ENCODE results near the gene UGT1A1.
"Not testable (repeated sequence)": the region's sequence is repeated elsewhere in the genome, so short reads cannot be mapped to it uniquely, and the experiment has no call there.

The UGT1A1 gene

GRCh38 chr2:233747283-233747544 lies 12.9 kb upstream of the UGT1A1 start:
- Histone ChIP-seq H3K36me3 (ENCODE audit: control insufficient read depth in 4 of 4, insufficient read depth in 4 of 4, low read length in 3 of 4) (no peaks in the 10 kb centered on the region), H3K9me3 (ENCODE audit: control extremely low read depth in 1 of 5, control insufficient read depth in 4 of 5, insufficient read depth in 2 of 5, low read depth in 1 of 5, low read length in 4 of 5) (peaks cover 0 to 7% (median 3%) of the 10 kb centered on the region in 5 experiments), H3K27me3 (replicated peaks in 2 of 5; ENCODE audit: control insufficient read depth in 4 of 5, insufficient read depth in 5 of 5, low read length in 4 of 5) (peaks cover 0 to 12% (median 0%) of the 10 kb centered on the region in 5 experiments), H3K27ac (ENCODE audit: insufficient read depth in 1 of 2, low read depth in 1 of 2, low read length in 2 of 2, poor library complexity in 1 of 2, severe bottlenecking in 2 of 2) (no peak overlapping the region), H3K4me1 (ENCODE audit: control extremely low read depth in 1 of 4, control insufficient read depth in 4 of 4, insufficient read depth in 4 of 4, low read length in 3 of 4) (no peaks in the 10 kb centered on the region), H3K4me3 (ENCODE audit: control insufficient read depth in 1 of 7, extremely low read depth in 1 of 7, insufficient read depth in 4 of 7, low read depth in 2 of 7, low read length in 6 of 7) (no peak overlapping the region)
- CTCF ChIA-PET: no interaction called here
- WGBS (ENCODE audit: insufficient coverage): 89% methylated on average over 6 of the region's 6 CpGs
- no peak for DNase-seq
- POLR2A ChIA-PET: no interaction called here

GRCh38 chr2:233750689-233751088 lies 9.4 kb upstream of the UGT1A1 start:
- H3K27ac ChIP-seq (ENCODE audit: insufficient read depth in 1 of 2, low read depth in 1 of 2, low read length in 2 of 2, poor library complexity in 1 of 2, severe bottlenecking in 2 of 2); DNase-seq; H3K36me3 ChIP-seq (ENCODE audit: control insufficient read depth in 4 of 4, insufficient read depth in 4 of 4, low read length in 3 of 4); CTCF ChIA-PET; POLR2A ChIA-PET; H3K9me3 ChIP-seq (ENCODE audit: control extremely low read depth in 1 of 5, control insufficient read depth in 4 of 5, insufficient read depth in 2 of 5, low read depth in 1 of 5, low read length in 4 of 5); H3K4me1 ChIP-seq (ENCODE audit: control extremely low read depth in 1 of 4, control insufficient read depth in 4 of 4, insufficient read depth in 4 of 4, low read length in 3 of 4); H3K4me3 ChIP-seq (ENCODE audit: control insufficient read depth in 1 of 7, extremely low read depth in 1 of 7, insufficient read depth in 4 of 7, low read depth in 2 of 7, low read length in 6 of 7): not testable (repeated sequence)
- H3K27me3 ChIP-seq (replicated peaks in 2 of 5; ENCODE audit: control insufficient read depth in 4 of 5, insufficient read depth in 5 of 5, low read length in 4 of 5): peaks cover 0 to 15% (median 0%) of the 10 kb centered on the region in 5 experiments
- WGBS (ENCODE audit: insufficient coverage): 86% methylated on average over 2 of the region's 2 CpGs

GRCh38 chr2:233751212-233752009 lies 8.7 kb upstream of the UGT1A1 start:
- H3K4me3 ChIP-seq (ENCODE audit: control insufficient read depth in 1 of 7, extremely low read depth in 1 of 7, insufficient read depth in 4 of 7, low read depth in 2 of 7, low read length in 6 of 7); POLR2A ChIA-PET; H3K4me1 ChIP-seq (ENCODE audit: control extremely low read depth in 1 of 4, control insufficient read depth in 4 of 4, insufficient read depth in 4 of 4, low read length in 3 of 4); H3K27ac ChIP-seq (ENCODE audit: insufficient read depth in 1 of 2, low read depth in 1 of 2, low read length in 2 of 2, poor library complexity in 1 of 2, severe bottlenecking in 2 of 2); DNase-seq; H3K36me3 ChIP-seq (ENCODE audit: control insufficient read depth in 4 of 4, insufficient read depth in 4 of 4, low read length in 3 of 4); CTCF ChIA-PET; H3K9me3 ChIP-seq (ENCODE audit: control extremely low read depth in 1 of 5, control insufficient read depth in 4 of 5, insufficient read depth in 2 of 5, low read depth in 1 of 5, low read length in 4 of 5): not testable (repeated sequence)
- peaks cover 0 to 15% (median 0%) of the 10 kb centered on the region in 5 experiments for H3K27me3 ChIP-seq (replicated peaks in 2 of 5; ENCODE audit: control insufficient read depth in 4 of 5, insufficient read depth in 5 of 5, low read length in 4 of 5)
- no CpG with 5 or more reads among the region's 2 CpGs for WGBS (ENCODE audit: insufficient coverage)

GRCh38 chr2:233754872-233755611 lies 5.0 kb upstream of the UGT1A1 start:
- no peaks in the 10 kb centered on the region for H3K4me1 ChIP-seq (ENCODE audit: control extremely low read depth in 1 of 4, control insufficient read depth in 4 of 4, insufficient read depth in 4 of 4, low read length in 3 of 4)
- H3K27me3 ChIP-seq (replicated peaks in 2 of 5; ENCODE audit: control insufficient read depth in 4 of 5, insufficient read depth in 5 of 5, low read length in 4 of 5): peaks cover 0 to 3% (median 0%) of the 10 kb centered on the region in 5 experiments
- H3K27ac ChIP-seq (ENCODE audit: insufficient read depth in 1 of 2, low read depth in 1 of 2, low read length in 2 of 2, poor library complexity in 1 of 2, severe bottlenecking in 2 of 2): no peak overlapping the region
- CTCF ChIA-PET: no interaction called here
- DNase-seq: no peak
- WGBS (ENCODE audit: insufficient coverage): 97% methylated on average over 37 of the region's 44 CpGs
- H3K36me3 ChIP-seq (ENCODE audit: control insufficient read depth in 4 of 4, insufficient read depth in 4 of 4, low read length in 3 of 4): no peaks in the 10 kb centered on the region
- H3K9me3 ChIP-seq (ENCODE audit: control extremely low read depth in 1 of 5, control insufficient read depth in 4 of 5, insufficient read depth in 2 of 5, low read depth in 1 of 5, low read length in 4 of 5): peaks cover 0 to 7% (median 3%) of the 10 kb centered on the region in 5 experiments
- POLR2A ChIA-PET: no interaction called here
- no peak overlapping the region for H3K4me3 ChIP-seq (ENCODE audit: control insufficient read depth in 1 of 7, extremely low read depth in 1 of 7, insufficient read depth in 4 of 7, low read depth in 2 of 7, low read length in 6 of 7)

GRCh38 chr2:233756429-233757081 lies 3.5 kb upstream of the UGT1A1 start:
- Histone ChIP-seq H3K36me3 (ENCODE audit: control insufficient read depth in 4 of 4, insufficient read depth in 4 of 4, low read length in 3 of 4) (no peaks in the 10 kb centered on the region), H3K27ac (ENCODE audit: insufficient read depth in 1 of 2, low read depth in 1 of 2, low read length in 2 of 2, poor library complexity in 1 of 2, severe bottlenecking in 2 of 2) (no peak overlapping the region), H3K4me1 (ENCODE audit: control extremely low read depth in 1 of 4, control insufficient read depth in 4 of 4, insufficient read depth in 4 of 4, low read length in 3 of 4) (no peaks in the 10 kb centered on the region), H3K4me3 (ENCODE audit: control insufficient read depth in 1 of 7, extremely low read depth in 1 of 7, insufficient read depth in 4 of 7, low read depth in 2 of 7, low read length in 6 of 7) (no peak overlapping the region), H3K9me3 (ENCODE audit: control extremely low read depth in 1 of 5, control insufficient read depth in 4 of 5, insufficient read depth in 2 of 5, low read depth in 1 of 5, low read length in 4 of 5) (peaks cover 0 to 2% (median 0%) of the 10 kb centered on the region in 5 experiments), H3K27me3 (replicated peaks in 2 of 5; ENCODE audit: control insufficient read depth in 4 of 5, insufficient read depth in 5 of 5, low read length in 4 of 5) (peaks cover 0 to 3% (median 0%) of the 10 kb centered on the region in 5 experiments)
- POLR2A ChIA-PET: no interaction called here
- CTCF ChIA-PET: no interaction called here
- 100% methylated on average over 2 of the region's 7 CpGs for WGBS (ENCODE audit: insufficient coverage)
- no peak for DNase-seq

- H3K4me1 ChIP-seq (ENCODE audit: control extremely low read depth in 1 of 4, control insufficient read depth in 4 of 4, insufficient read depth in 4 of 4, low read length in 3 of 4): no peaks in the 10 kb centered on the region
- POLR2A ChIA-PET: no interaction called here
Observed at GRCh38 chr2:233758141-233758540, 1.9 kb upstream of the UGT1A1 start.

GRCh38 chr2:233758849-233759248 lies 1.2 kb upstream of the UGT1A1 start:
- no peaks in the 10 kb centered on the region for H3K9me3 ChIP-seq (ENCODE audit: control extremely low read depth in 1 of 5, control insufficient read depth in 4 of 5, insufficient read depth in 2 of 5, low read depth in 1 of 5, low read length in 4 of 5)
- no peaks in the 10 kb centered on the region for H3K36me3 ChIP-seq (ENCODE audit: control insufficient read depth in 4 of 4, insufficient read depth in 4 of 4, low read length in 3 of 4)
- WGBS (ENCODE audit: insufficient coverage): 100% methylated on average over 2 of the region's 2 CpGs
- DNase-seq: no peak
- no peaks in the 10 kb centered on the region for H3K4me1 ChIP-seq (ENCODE audit: control extremely low read depth in 1 of 4, control insufficient read depth in 4 of 4, insufficient read depth in 4 of 4, low read length in 3 of 4)
- ChIA-PET CTCF (interaction anchor here (0.6 kb wide), 1 partner anchor 409 kb away, joined by 3 read pairs; no protein-coding TSS in a partner anchor), POLR2A (no interaction called here)
- no peak overlapping the region for H3K4me3 ChIP-seq (ENCODE audit: control insufficient read depth in 1 of 7, extremely low read depth in 1 of 7, insufficient read depth in 4 of 7, low read depth in 2 of 7, low read length in 6 of 7)
- peaks cover 0 to 10% (median 2%) of the 10 kb centered on the region in 5 experiments for H3K27me3 ChIP-seq (replicated peaks in 2 of 5; ENCODE audit: control insufficient read depth in 4 of 5, insufficient read depth in 5 of 5, low read length in 4 of 5)
- no peak overlapping the region for H3K27ac ChIP-seq (ENCODE audit: insufficient read depth in 1 of 2, low read depth in 1 of 2, low read length in 2 of 2, poor library complexity in 1 of 2, severe bottlenecking in 2 of 2)

More at GRCh38 chr2:233758141-233758540, 1.9 kb upstream of the UGT1A1 start:
- Histone ChIP-seq H3K27me3 (replicated peaks in 2 of 5; ENCODE audit: control insufficient read depth in 4 of 5, insufficient read depth in 5 of 5, low read length in 4 of 5) (peaks cover 0 to 6% (median 2%) of the 10 kb centered on the region in 5 experiments), H3K36me3 (ENCODE audit: control insufficient read depth in 4 of 4, insufficient read depth in 4 of 4, low read length in 3 of 4) (no peaks in the 10 kb centered on the region), H3K27ac (ENCODE audit: insufficient read depth in 1 of 2, low read depth in 1 of 2, low read length in 2 of 2, poor library complexity in 1 of 2, severe bottlenecking in 2 of 2) (no peak overlapping the region), H3K9me3 (ENCODE audit: control extremely low read depth in 1 of 5, control insufficient read depth in 4 of 5, insufficient read depth in 2 of 5, low read depth in 1 of 5, low read length in 4 of 5) (no peaks in the 10 kb centered on the region), H3K4me3 (ENCODE audit: control insufficient read depth in 1 of 7, extremely low read depth in 1 of 7, insufficient read depth in 4 of 7, low read depth in 2 of 7, low read length in 6 of 7) (no peak overlapping the region)
- no peak for DNase-seq
- CTCF ChIA-PET: no interaction called here
